NCI-H345 (cell line): ENCODE data around the gene PKNOX2.

Experiments used
- DNase-seq: peaks from one replicate; lab custom pipeline; 2025; lab: John Stamatoyannopoulos, UW

Gene PKNOX2

GRCh38 chr11:125413226-125413625 lies 248.7 kb downstream of the PKNOX2 start:
- DNase-seq: no peak

GRCh38 chr11:125414121-125414520 lies 249.6 kb downstream of the PKNOX2 start:
- no peak for DNase-seq

- no peak for DNase-seq
Observed at GRCh38 chr11:125416981-125417935, 252.7 kb downstream of the PKNOX2 start.

- no peak for DNase-seq
Observed at GRCh38 chr11:125418396-125418795, 253.8 kb downstream of the PKNOX2 start.

GRCh38 chr11:125422681-125423080 lies 258.1 kb downstream of the PKNOX2 start:
- no peak for DNase-seq

- DNase-seq: no peak
Observed at GRCh38 chr11:125423247-125423849, 258.8 kb downstream of the PKNOX2 start.

- no peak for DNase-seq
Observed at GRCh38 chr11:125425601-125426000, 261.1 kb downstream of the PKNOX2 start.

- DNase-seq: no peak
Observed at GRCh38 chr11:125426818-125427528, 262.4 kb downstream of the PKNOX2 start.

- no peak for DNase-seq
Observed at GRCh38 chr11:125428486-125429173, 264.1 kb downstream of the PKNOX2 start.

- DNase-seq: peak; percentile 55
Observed at GRCh38 chr11:125429174-125429707, 264.7 kb downstream of the PKNOX2 start.

- no peak for DNase-seq
Observed at GRCh38 chr11:125429807-125430678, 265.5 kb downstream of the PKNOX2 start.

- DNase-seq: no peak
Observed at GRCh38 chr11:125431009-125431408, 266.5 kb downstream of the PKNOX2 start.

- no peak for DNase-seq
Observed at GRCh38 chr11:125431481-125431880, 266.9 kb downstream of the PKNOX2 start.

- DNase-seq: no peak
Observed at GRCh38 chr11:125433454-125434121, 269.0 kb downstream of the PKNOX2 start.

GRCh38 chr11:125435461-125436238 lies 271.1 kb downstream of the PKNOX2 start:
- no peak for DNase-seq

GRCh38 chr11:125441648-125442410 lies 277.3 kb downstream of the PKNOX2 start:
- no peak for DNase-seq

GRCh38 chr11:125442946-125443345 lies 278.4 kb downstream of the PKNOX2 start:
- DNase-seq: no peak

- DNase-seq: no peak
Observed at GRCh38 chr11:125443767-125444311, 279.3 kb downstream of the PKNOX2 start.
